A673 (cell line): ENCODE results near the gene RFESD.

Source experiments
- CTCF ChIP-seq: fragments of 300-800, 200-600 bp; sonication (generic); conservative IDR thresholded peaks from 2 replicates; pipeline ENCODE4 v1.5.1; 2017; ENCODE audit warnings: low read depth, mild to moderate bottlenecking, antibody characterized with exemption, low read length, moderate library complexity, mixed read lengths
- EZH2 ChIP-seq: fragments of 200-600 bp; sonication (generic); IDR thresholded peaks from 2 replicates; pipeline ENCODE4 v1.6.1; 2017; ENCODE audit warnings: borderline replicate concordance, low read depth, mild to moderate bottlenecking, mixed read lengths, antibody characterized with exemption, low read length; ENCODE audit not compliant: poor library complexity, severe bottlenecking

- TF ChIP-seq CTCF (no peak), EZH2 (no peak)
Observed at GRCh38 chr5:95610546-95610945, 36.0 kb upstream of the RFESD start.
